ENCODE data around the gene CNIH3. TPM values are rescaled to one million over a fixed set of nuclear protein-coding genes. Genes with fewer than 3 reads are reported as not detected.

CNIH3 gene
- total RNA-seq, 1 experiment from 2014 or later, result 15.4 TPM

DNA sequence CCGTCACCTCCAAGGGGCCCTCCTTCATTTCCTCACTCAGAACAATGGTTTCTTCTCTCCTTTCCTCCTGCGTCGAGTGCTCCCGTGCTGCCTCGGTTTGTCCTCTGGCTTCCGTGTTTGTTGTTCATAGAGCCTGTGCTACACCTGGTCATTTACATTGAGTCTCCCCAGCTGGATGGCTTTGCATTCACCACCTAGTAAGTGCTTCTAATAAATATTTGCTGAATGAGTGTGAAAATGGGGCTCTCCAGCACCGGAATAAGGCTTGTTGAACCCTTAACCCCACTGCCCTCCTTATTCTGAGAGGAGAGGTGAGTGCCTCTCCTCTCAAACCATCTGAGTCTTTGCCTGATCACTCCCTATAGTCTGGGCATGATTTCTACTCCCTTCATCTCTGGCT lies 104.9 kb downstream of the CNIH3 start:
- DNase-seq (ENCODE audit: low spot score), result no peak

DNA sequence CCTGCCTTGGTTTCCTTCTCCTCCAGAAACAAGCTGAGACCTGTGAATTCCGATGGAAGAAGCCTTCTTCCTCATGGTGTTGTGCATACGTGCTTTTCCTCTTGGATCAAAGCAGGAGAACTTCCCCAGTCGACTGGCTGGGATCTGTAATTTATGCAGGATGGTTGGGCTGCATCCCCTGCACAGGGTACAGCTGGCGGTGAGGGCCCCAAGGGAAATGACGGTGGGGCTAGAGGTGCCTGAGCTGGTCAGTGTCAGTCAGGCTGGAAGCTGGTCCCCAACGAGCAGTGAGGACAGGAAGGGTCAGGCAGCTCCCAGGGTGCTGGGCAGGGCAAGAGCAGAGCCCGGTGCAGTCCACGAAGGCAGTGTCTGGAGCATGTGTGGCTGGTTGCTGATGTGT lies 106.7 kb downstream of the CNIH3 start:
- no peak for DNase-seq (ENCODE audit: low spot score)

DNA sequence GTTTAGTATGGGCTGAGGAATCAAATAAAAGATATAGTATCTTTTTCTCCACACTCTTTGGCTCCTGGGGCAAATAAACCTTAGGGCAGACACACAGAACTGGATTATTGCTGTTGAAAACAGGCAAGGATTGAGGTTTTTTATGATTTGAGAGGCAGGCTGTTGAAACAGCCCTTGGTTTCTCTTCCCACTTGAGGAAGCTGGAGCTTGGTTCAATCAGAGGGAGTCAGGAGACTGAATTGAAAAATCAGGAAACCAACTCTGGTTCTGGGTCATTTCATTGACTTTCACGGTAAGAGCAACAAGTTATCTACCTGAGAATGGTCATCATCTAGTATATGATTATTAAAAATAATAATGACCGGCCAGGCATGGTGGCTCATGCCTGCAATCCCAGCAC lies 108.4 kb downstream of the CNIH3 start:
- no peak for DNase-seq (ENCODE audit: low spot score)

DNA sequence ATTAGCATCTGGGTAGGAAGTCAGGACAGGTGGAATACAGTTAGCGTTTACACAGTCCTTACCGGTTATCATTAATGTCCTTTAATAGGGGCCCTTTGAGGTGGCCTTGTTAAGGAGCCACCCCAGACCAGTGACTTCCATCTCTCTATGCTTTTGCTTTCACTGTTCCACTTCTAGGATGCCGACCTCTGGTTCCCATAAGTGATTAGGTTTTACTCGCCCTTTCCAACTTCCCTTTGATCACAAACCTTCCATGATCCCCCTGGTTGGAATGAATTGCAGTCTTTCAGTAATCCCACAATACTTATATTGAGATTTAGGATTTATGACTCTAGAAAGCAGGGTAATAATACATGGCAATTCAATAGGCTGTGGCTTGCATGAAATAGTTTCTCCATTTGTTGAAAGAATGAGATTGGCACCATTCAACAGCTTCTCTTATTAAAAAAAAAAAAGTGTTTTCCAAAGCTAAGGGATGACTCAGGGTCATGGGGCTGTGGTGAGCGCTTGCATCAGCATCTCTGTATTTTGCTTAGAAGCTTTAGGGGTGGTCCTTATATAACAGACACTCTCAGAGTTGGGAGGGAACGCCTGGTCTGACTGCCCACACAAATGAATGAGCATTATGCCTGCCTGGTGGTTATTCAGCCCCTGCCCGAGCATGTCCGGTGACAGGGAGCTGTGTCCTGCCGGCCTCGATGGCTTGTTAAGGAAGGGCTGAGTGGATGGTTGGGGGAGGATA lies 110.5 kb downstream of the CNIH3 start:
- DNase-seq (ENCODE audit: low spot score), result peak; percentile 92

DNA sequence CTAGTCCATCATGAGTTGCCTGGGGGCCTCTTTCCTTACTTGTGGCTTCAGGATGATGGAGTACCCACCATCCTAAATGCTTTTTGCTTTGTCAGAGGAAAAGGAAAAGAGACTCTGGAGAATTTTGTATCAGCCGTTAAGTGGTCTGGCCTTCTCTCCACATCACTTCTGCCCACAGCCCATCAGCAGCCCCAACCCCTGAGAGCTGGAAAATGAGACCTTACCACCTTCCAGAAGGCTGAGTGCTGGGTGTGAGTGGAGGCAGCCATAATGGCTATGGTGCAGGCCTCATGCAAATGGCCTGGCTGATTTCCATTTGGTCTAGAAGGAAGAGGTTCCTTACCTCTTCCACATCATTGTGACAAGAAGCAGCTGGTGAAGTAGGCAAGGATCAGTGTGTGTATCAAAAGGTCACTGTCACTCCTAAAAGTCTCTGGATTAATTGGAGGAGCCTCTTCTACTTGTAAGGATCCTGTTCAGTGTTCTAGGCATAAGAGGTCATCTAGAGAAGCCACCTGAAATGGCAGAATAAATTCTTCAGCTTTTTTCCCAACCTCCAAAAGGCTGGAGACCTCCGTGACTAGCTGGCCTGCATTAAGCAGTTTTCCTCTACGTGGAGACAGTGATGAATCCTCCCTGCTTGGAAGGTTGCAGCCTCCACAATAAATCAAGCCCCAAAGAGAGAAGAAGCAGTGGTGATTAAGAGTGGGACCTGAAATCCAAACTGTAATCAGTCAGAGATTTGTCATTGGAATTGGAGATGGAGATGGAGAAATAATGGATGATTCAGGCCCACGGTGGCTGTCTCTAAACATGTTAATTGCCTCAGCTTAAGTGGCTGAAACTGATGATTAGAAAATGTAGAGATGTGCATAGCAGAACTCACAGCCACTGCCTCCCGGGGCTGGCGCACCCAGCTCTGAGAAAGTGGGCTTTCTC lies 111.5 kb downstream of the CNIH3 start:
- DNase-seq (ENCODE audit: low spot score), result peak; percentile 30

DNA sequence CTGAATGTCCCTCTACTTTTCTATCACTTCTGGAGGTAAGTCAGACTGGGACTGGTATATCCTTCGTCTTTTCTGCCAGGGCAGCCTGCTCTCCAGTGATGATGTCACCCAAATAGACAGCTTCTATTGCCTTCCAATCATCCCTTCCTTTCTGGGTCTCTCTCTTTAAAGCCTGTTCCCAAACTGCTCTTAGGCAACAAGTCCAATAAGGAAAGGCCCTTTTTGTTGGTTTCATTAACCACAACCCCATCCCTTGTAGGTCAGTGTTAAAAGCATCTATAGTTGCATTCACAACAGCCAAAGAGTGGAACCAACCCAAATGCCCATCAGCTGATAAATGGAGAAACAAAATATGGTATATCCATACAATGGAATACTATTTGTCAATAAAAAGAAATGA lies 114.4 kb downstream of the CNIH3 start:
- DNase-seq (ENCODE audit: low spot score), result no peak

DNA sequence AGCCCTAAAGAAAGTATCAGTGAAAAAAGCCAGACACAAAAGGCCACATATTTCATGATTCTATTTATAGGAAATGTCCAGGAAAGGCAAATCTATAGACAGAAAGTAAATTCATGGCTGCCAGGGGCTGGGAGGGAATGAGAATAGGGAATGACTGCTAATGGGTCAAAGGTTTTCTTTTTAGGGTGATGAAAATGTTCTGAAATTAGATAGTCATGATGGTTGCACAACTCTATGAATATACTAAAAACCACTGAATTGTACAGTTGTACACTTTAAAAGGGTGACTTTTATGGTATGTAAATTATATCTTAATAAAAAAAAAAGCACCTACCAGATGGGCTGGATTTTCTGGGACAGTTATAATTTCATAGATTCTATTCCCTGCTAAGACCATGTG lies 114.8 kb downstream of the CNIH3 start:
- no peak for DNase-seq (ENCODE audit: low spot score)

DNA sequence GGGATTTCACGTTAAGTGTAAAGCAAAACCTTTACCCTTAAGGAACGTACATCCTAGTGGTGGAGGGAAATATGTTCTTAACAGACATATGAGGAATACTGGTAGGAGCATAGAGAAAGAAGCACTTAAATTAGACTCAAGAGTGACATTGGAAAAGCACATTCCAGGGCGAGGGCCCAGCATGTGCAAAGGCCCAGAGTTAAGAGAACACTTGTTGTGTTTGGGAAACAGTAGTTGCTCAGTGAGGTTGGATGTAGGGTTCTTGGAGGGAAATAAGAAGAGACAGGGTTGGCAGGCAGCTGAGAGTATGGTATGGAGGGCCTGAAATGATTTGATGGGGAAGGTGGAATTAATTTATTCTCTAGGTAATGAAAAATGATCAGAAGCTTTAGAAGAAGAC lies 115.5 kb downstream of the CNIH3 start:
- no peak for DNase-seq (ENCODE audit: low spot score)

DNA sequence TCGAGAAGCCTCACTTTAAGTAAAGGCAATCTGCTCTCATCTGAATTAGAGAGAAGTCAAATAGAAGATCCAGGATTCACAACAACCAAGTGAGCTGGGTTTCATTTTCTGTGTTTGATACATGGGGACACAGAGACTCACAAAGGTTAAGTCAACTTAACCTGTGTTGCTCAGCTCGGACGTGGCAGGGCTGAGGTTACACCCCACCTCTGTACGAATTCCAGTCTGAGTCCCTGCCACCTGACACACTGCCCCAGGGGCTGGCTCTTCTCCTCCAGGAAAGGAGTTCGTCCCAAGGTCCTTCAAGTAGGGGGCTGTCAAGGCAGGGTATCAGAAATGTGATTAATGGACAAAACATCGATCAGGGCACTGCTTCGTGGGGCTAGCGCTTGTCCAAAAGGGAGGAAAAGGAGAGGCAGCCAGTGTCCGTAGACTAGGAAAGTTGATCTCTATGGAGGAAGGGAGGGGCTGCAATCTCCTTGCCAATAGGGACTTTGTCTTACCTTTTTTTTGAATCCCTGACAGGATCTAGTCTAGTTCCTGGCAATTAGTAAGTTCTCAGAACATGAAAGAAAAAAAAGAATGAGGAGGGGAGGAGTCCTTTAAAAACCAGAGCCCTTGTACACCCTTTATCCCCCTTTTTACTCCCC lies 116.4 kb downstream of the CNIH3 start:
- no peak for DNase-seq (ENCODE audit: low spot score)

DNA sequence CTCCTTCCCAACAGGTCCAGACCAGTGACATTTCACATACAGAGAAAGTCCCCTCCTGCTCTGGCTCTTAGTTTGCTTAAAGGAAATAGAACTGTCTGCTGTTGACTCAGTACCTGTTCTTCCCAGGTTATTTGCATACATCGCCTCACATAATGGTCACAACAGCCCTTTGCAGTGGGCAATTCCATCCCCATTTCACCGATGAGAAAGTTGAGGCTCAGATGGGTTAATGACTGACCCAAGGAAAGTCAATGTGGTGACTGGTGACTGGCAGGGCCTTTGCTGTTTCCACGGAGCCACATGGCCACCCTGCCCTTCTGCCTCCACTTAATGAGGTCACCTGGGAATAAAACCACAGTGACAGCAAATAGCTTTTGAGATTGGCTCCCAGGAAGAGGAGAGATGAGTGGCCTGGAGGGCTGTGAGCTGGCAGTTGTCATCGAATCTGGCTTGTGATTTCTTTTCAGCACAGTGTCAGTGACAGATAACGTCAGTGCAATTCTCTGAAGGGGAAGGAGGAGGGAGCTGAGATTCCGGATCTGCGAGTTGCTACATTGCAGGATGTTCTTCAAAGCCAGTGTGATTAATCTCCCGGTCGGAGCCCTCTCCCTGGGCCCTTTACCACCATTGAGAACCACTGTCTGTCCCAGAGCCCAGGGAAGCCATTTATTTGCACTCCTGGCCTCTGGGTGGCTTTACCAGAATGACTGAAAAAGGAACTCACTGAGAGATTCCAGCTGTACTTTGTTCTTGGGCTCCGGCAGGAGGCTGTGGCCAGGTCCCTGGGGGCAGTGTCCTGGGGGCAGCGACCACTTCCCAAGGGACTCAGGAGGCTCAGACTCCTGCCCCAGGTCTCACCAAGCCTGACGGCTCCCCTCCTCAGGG lies 117.2 kb downstream of the CNIH3 start:
- peak; percentile 71 for DNase-seq (ENCODE audit: low spot score)

DNA sequence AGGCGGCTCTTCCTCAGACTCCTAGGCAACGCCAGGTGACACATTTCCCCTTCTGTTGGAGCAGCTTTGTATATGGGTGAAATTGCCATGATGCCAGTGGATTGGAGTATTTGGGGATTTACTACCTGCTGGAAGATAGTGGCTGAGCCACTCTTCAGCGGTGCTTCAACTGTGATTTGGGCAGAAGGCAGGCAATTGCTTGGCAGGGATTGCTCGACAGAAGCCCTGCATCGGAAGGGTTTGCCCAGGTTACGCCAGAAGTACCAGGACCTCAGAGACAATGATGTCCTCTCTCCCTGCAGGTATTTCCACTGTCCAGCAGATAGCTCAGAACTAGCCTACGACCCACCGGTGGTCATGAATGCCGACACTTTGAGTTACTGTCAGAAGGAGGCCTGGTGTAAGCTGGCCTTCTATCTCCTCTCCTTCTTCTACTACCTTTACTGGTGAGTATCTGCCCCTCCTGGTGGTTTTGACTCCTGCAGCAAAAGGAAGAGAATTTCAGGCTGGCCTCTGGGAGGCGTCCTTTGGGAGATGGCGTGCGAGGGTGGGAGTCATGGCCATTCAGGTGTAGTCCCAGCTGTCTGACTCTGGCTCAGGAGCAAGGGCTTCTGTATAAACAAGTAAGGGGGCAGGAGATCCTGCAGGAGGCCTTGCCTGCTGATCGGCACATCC lies 118.3 kb downstream of the CNIH3 start:
- no peak for DNase-seq (ENCODE audit: low spot score)

DNA sequence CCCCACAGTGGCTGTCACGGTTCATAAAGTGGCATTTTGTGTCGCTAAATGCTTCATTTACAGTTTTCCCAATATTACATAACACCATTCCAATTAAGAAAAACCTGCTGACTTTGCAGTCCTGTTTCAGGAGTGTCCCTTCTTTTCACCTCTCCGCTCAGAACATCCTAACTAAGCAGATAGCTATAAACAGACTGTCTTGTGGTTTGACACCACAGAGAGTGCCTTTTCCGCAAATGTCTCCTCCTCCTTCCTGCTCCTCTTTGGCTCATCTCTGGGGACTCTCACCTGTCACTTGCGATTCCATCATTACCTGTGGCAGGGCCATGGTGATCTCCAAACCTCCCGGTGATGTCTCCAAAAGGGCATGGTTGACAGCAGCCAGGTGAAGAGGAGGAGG lies 119.0 kb downstream of the CNIH3 start:
- no peak for DNase-seq (ENCODE audit: low spot score)

DNA sequence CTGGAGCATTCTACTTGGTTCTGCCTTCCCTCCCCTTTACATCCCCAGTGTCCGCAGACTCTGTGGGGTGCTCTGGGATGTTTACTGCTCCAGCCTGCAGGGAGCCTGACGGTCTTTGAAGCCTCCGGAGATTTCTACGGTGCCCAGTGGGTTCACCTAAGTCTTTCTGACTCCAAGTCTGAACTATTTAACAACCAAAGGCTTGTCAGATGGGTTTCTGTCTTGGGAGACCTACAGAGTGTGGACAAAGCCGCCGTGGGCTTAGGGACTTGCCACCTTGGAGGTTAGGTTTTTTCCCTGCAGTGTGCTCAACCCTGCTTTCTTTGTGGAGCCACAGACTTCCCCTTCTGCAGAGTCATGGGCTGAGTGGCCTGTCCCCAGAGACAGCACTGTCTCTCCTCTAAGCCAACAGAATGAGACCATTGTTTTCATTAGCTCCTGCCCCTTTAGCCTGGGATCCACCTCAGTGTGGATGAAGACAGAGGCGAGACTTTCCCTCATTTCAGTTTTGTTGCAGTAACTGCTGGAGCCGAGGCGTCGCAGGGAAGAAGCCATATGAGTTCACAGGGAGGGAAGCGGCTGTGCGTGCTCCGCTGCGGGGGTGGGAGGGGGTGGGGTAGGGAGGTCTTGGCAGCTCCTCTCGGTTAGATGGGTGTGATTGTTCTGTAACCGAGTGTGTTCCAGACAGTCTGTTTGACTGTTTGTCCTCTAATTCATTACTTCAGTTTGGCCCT lies 120.7 kb downstream of the CNIH3 start:
- DNase-seq (ENCODE audit: low spot score), result no peak

DNA sequence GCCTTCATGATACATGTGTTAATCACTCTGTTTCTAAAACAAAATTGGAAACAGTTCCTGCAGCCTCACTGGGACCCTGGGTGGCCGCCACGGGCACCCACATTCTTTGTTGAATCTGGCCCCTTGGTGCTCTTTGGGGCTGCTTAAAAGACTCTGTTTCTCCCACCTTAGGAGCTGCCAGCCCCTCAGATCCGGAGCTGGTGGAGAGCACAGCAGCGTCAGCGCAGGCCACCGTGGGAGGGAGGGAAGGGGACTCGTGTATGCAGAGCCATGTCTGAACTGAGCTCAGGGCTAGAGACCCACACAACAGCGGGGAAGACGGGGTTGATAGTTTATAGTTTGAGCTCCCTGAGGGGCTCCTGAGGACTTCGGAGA lies 121.2 kb downstream of the CNIH3 start:
- no peak for DNase-seq (ENCODE audit: low spot score)

DNA sequence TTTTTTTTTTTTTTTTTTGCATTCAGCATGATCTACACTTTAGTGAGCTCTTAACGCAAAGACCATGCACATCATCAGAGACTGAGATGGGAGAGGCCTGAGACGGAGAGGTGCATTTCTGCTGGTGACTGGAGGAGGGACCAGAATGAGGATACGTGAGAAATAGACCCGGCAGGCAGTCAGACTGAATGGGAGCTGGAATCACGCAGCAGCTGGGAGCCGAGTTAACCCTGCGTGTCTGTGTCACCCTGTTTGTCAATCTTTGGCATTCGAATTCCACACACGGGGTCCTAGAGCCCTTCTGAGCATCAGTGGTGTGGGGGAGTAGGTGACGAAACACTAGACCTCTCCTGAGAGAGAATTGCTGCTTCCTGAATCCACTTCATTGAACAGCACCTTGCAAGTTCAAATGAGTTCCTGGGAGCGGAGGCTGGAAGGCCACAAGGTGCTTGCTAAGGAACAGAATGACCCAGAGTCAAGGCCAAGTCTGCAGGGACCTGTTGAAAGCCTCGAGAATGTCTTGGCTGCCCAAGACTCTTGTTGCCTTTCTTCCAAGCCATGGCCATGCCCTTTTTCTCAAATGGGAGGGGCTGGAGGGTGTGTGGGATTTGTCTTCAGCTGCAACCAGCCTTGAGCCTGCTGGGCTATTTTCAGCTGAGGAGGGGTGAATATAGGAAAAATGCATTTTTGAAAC lies 123.3 kb downstream of the CNIH3 start:
- no peak for DNase-seq (ENCODE audit: low spot score)

DNA sequence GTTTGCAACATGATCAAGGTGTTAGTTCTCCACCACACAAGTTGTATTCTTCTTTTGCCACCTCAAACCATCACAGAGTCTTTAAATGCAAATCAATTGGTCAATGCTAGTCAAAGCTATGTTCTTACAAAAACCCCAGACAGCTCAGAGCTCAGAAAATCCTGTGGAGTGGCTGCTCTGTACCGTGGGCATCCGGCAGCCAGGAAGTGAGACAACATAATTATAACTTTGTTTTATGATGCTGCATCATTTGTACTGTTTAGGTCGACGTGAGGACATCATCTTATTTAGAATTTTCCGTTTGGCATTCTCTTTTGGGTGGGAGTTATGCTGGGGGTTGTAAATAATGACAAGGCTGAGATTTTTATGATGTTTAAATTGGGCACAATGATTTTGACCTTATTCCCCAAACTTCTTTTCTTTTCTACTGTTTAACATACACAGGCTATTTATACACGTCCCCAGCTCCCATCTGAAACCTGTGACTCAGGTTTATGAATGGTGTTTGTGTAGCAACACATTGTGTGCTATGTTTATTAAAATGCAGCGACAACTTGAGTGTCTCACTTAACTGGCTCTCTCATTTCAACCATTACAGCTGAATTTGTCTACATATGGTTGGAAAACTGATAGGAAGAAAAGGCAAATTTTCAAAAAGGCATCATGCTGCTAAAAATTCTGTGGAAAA lies 124.0 kb downstream of the CNIH3 start:
- no peak for DNase-seq (ENCODE audit: low spot score)

DNA sequence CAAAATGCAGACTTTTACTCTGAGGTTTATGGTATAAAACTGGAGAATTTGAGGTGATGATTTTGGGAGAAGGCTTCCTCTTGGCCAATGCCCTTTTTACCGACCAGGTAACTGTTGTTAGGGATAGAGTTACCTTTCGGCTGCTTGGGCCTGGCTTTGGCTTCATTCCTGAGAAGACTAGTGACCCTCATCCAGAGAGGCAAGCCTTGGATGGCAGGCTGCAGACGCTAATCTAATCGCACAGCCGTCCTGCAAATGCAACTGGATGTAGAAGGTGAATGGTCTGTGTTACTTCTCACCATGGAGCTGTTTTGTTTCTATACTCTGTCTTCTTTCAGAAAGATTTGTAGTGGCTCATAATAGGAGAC lies 124.6 kb downstream of the CNIH3 start:
- DNase-seq (ENCODE audit: low spot score), result no peak

DNA sequence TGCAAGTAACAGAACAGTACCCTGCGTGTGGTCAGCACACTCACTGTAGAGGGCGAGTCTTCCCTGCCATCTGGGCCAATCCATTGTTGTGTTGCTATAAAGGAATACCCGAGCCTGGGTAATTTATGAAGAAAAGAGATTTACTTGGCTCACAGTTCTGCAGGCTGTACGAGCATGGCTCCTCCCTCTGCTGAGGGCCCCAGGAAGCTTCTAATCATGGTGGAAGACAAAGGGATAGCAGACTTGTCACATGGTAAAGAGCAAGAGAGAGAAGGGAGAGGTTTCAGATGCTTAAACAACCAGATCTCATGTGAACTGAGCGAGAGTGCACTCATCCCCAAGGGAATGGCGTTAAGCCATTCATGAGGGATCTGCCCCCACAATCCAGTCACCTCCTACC lies 126.2 kb downstream of the CNIH3 start:
- no peak for DNase-seq (ENCODE audit: low spot score)

DNA sequence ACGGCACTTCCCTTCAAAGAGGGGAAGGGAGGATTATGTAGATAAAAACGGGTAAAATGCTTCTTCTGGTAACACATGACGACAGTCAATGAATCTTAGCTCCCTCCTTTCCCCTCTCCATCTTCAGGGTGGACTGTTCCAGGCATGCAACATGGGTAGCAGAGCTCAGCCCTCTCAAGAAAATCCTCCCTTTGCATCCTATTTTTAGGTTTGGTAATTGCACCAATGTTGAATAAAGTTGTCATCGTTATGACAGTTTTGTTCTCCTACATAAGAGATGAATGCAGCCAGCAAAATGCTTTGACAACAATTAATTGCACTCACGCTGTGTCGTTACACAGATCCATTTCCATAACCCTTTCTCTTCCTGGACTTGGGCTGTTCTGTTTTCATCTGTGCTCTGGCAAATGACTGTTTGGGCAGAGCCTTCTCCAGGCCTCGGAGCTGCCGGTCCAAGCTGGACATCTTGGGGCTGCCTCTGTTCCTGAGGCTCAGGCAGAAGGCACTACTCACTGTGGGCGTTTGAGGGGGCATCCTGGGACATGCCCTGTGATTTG lies 127.6 kb downstream of the CNIH3 start:
- DNase-seq (ENCODE audit: low spot score), result no peak

Data from A172 (cell line).